SK-N-SH (cell line): ENCODE data around the gene MAP4. TPM values are rescaled to one million over a fixed set of nuclear protein-coding genes. Genes with fewer than 3 reads are reported as not detected.

Experiments
- CTCF ChIA-PET: fragments of 300-600, 350-600 bp; formaldehyde crosslinking; extraction: SDS; loops from one replicate; lab custom pipeline; 2021; lab: Yijun Ruan, JAX
- POLR2A ChIA-PET: fragments of 350-600 bp; sonication (Branson Sonifier 250); formaldehyde crosslinking; extraction: SDS; loops from one replicate; lab custom pipeline; 2020; ENCODE audit warnings: antibody characterized with exemption, inconsistent platforms; lab: Yijun Ruan, JAX
- DNase-seq: peaks from one replicate; pipeline ENCODE4 v3.0.0; 2012
- H2AFZ ChIP-seq: fragments of 200-600 bp; sonication (generic); 2 replicates; pipeline ENCODE4 v1.8.1; 2016; ENCODE audit warnings: antibody characterized with exemption, mild to moderate bottlenecking, low read depth
- H3F3A ChIP-seq: fragments of 200-600 bp; sonication (generic); replicated peaks from 2 replicates; pipeline ENCODE3; 2016; ENCODE audit warnings: antibody characterized with exemption, mild to moderate bottlenecking; ENCODE audit not compliant: insufficient read depth
- H3K27ac ChIP-seq, 2 experiments: fragments of 200-500 bp in 1 of 2; fragments of 200-600 bp in 1 of 2; sonication (Bioruptor generic) in 1 of 2; sonication (generic), shearing (Covaris generic) in 1 of 2; 2 replicates each; pipeline versions ENCODE4 v1.5.1 to v1.6.1; 2014 to 2016; ENCODE audit warnings: low read depth in 2 of 2, inconsistent platforms in 1 of 2, low read length in 1 of 2, mild to moderate bottlenecking in 1 of 2, mixed read lengths in 1 of 2
- H3K27me3 ChIP-seq: fragments of 200-600 bp; sonication (generic), shearing (Covaris generic); 2 replicates; pipeline ENCODE4 v1.6.1; 2016; ENCODE audit warnings: mixed run types; ENCODE audit not compliant: insufficient read depth
- H3K36me3 ChIP-seq, 2 experiments: fragments of 200-500 bp in 1 of 2; fragments of 200-600 bp in 1 of 2; sonication (Bioruptor generic) in 1 of 2; sonication (generic) in 1 of 2; replicated peaks in 1 of 2; 2 replicates each; pipeline versions ENCODE3 to v1.5.1; 2014 to 2016; ENCODE audit warnings: low read length in 1 of 2, mild to moderate bottlenecking in 1 of 2; ENCODE audit not compliant: insufficient read depth in 2 of 2, control insufficient read depth in 1 of 2
- H3K4me1 ChIP-seq, 2 experiments: fragments of 200-500 bp in 1 of 2; fragments of 200-600 bp in 1 of 2; sonication (Bioruptor generic) in 1 of 2; sonication (generic), shearing (Covaris generic) in 1 of 2; 2 replicates each; pipeline versions ENCODE4 v1.5.1 to v1.6.1; 2014 to 2016; ENCODE audit warnings: low read depth in 1 of 2, low read length in 1 of 2, mixed run types in 1 of 2; ENCODE audit not compliant: insufficient read depth in 2 of 2, control insufficient read depth in 1 of 2
- H3K4me2 ChIP-seq: fragments of 200-600 bp; sonication (generic), shearing (Covaris generic); 2 replicates; pipeline ENCODE4 v1.6.1; 2017; ENCODE audit warnings: mixed run types
- H3K4me3 ChIP-seq, 2 experiments: fragments of 200-500 bp in 1 of 2; fragments of 200-600 bp in 1 of 2; sonication (Bioruptor generic) in 1 of 2; sonication (generic), shearing (Covaris generic) in 1 of 2; 2 replicates each; pipeline versions ENCODE4 v1.5.1 to v1.8.1; 2014 to 2016; ENCODE audit warnings: low read depth in 2 of 2, inconsistent platforms in 1 of 2, low read length in 1 of 2, mild to moderate bottlenecking in 1 of 2, mixed read lengths in 1 of 2, moderate library complexity in 1 of 2
- H3K79me2 ChIP-seq: fragments of 200-600 bp; sonication (generic); 2 replicates; pipeline ENCODE4 v1.8.1; 2017; ENCODE audit warnings: mild to moderate bottlenecking; ENCODE audit not compliant: insufficient read depth
- H3K9ac ChIP-seq: fragments of 200-600 bp; sonication (generic); 2 replicates; pipeline ENCODE4 v1.6.1; 2017; ENCODE audit warnings: mixed run types
- H3K9me2 ChIP-seq: fragments of 200-600 bp; sonication (generic); 2 replicates; pipeline ENCODE4 v1.6.1; 2017; ENCODE audit warnings: mixed run types
- H3K9me3 ChIP-seq: fragments of 200-600 bp; sonication (generic); 2 replicates; pipeline ENCODE4 v1.6.1; 2017; ENCODE audit warnings: mixed run types, mild to moderate bottlenecking, moderate library complexity
- H4K20me1 ChIP-seq: fragments of 200-600 bp; sonication (generic); 2 replicates; pipeline ENCODE4 v1.6.1; 2017; ENCODE audit warnings: mild to moderate bottlenecking, mixed run types; ENCODE audit not compliant: insufficient read depth
- EP300 ChIP-seq, 2 experiments: IDR thresholded peaks; 2 replicates each; pipeline versions ENCODE4 v1.4.0 to v1.6.1; 2012; ENCODE audit warnings: borderline replicate concordance in 1 of 2, low read depth in 1 of 2, low read length in 1 of 2
- EZH2phosphoT487 ChIP-seq: fragments of 200-600 bp; sonication (generic); IDR thresholded peaks from 2 replicates; pipeline ENCODE4 v1.6.1; 2017; ENCODE audit warnings: low read depth, mixed run types, mild to moderate bottlenecking, antibody characterized with exemption, moderate library complexity, borderline replicate concordance
- FOSL2 ChIP-seq: IDR thresholded peaks from 2 replicates; pipeline ENCODE4 v1.4.0; 2012; ENCODE audit warnings: low read depth, mild to moderate bottlenecking, moderate library complexity, borderline replicate concordance
- FOXM1 ChIP-seq: IDR thresholded peaks from 2 replicates; pipeline ENCODE4 v1.4.0; 2012; ENCODE audit warnings: low read depth, mild to moderate bottlenecking
- GABPA ChIP-seq: IDR thresholded peaks from 2 replicates; pipeline ENCODE4 v1.4.0; 2012; ENCODE audit warnings: low read depth, mild to moderate bottlenecking
- MXI1 ChIP-seq: IDR thresholded peaks from 2 replicates; pipeline ENCODE4 v1.6.1; 2012; ENCODE audit warnings: mild to moderate bottlenecking, low read depth, low read length, improper control_type of control experiment
- NFIC ChIP-seq: IDR thresholded peaks from 2 replicates; pipeline ENCODE4 v1.4.0; 2012; ENCODE audit warnings: borderline replicate concordance
- PBX3 ChIP-seq: IDR thresholded peaks from 2 replicates; pipeline ENCODE4; 2012
- POLR2AphosphoS5 ChIP-seq: IDR thresholded peaks from 2 replicates; pipeline ENCODE4 v1.6.1; 2012; ENCODE audit warnings: low read depth, low read length
- RFX5 ChIP-seq: IDR thresholded peaks from 2 replicates; pipeline ENCODE4 v1.6.1; 2012; ENCODE audit warnings: mild to moderate bottlenecking, improper control_type of control experiment, low read length
- SMC3 ChIP-seq: IDR thresholded peaks from 2 replicates; pipeline ENCODE4 v1.6.1; 2012; ENCODE audit warnings: low read depth, low read length, improper control_type of control experiment
- TAF1 ChIP-seq: IDR thresholded peaks from 2 replicates; pipeline ENCODE4 v1.6.1; 2012; ENCODE audit warnings: low read depth, mild to moderate bottlenecking, low read length, moderate library complexity, borderline replicate concordance
- YY1 ChIP-seq: IDR thresholded peaks from 2 replicates; pipeline ENCODE4 v1.4.0; 2012; ENCODE audit warnings: low read depth, mild to moderate bottlenecking
- WGBS: methylation state at CpG from one replicate; pipeline ENCODE4 v1.1.6; 2017; ENCODE audit warnings: low lambda C conversion rate; 5-methylcytosine and 5-hydroxymethylcytosine counted together
- polyA plus RNA-seq, 3 experiments: library from polyadenylated mRNA; depleted of rRNA; stranded (reverse); fragments of >200 nt; gene quantifications; 2 replicates each; pipeline ENCODE4 v1.2.3, GENCODE V29; 2012
- TF ChIP-seq, protein P1 (sequence below): fragments of 150-350 bp; IDR thresholded peaks from 2 replicates; pipeline ENCODE4 v1.6.1; 2017; ENCODE audit warnings: antibody characterized with exemption, low read length, low read depth, borderline replicate concordance
- TF ChIP-seq, protein P2 (sequence below): fragments of 150-350 bp; IDR thresholded peaks from 2 replicates; pipeline ENCODE4 v1.6.1; 2016; ENCODE audit warnings: mild to moderate bottlenecking, low read depth, low read length

MAP4 gene
- polyA plus RNA-seq, 1 of the 3 experiments (the other 2 are of a cell fraction): 121 TPM

- TF ChIP-seq GABPA: no peak
- TF ChIP-seq EZH2phosphoT487: no peak
Observed at GRCh38 chr3:47877719-47878118, 138.5 kb downstream of the MAP4 start (continued).

- Histone ChIP-seq H3K4me1 (0 out of 4 replicates have a peak, but pooled peaks cover 0 to 15% of the 10 kb centered on the region in 2 experiments), H3K79me2 (peaks cover 48% of the 10 kb centered on the region; the same call in 1 of the 2 replicates), H3K9ac (no peak overlapping the region), H3K36me3 (peaks cover 18 to 49% of the 10 kb centered on the region in 2 experiments), H3K27me3 (no peaks in the 10 kb centered on the region), H2AFZ (no peak overlapping the region), H4K20me1 (0 out of 2 replicates have a peak, but pooled peaks cover 9% of the 10 kb centered on the region), H3K27ac (peak overlapping the region in 1 of 2 experiments; percentile 22; a peak in 1 of 4 replicates), H3K9me3 (no peaks in the 10 kb centered on the region), H3K9me2 (no peaks in the 10 kb centered on the region), H3F3A (peaks cover 8% of the 10 kb centered on the region), H3K4me3 (no peak overlapping the region), H3K4me2 (no peak overlapping the region)
- ChIA-PET CTCF (interaction anchor here (1.1 kb wide), 1 partner anchor 28 kb away, joined by 3 read pairs; no protein-coding TSS in a partner anchor), POLR2A (no interaction called here)
- 86% methylated on average over 3 of the region's 3 CpGs for WGBS
- TF ChIP-seq POLR2AphosphoS5: no peak
- no peak for TF ChIP-seq YY1
- no peak for TF ChIP-seq NFIC
- TF ChIP-seq PBX3: no peak
- no peak for TF ChIP-seq FOXM1
- TF ChIP-seq TAF1: no peak
- no peak for TF ChIP-seq SMC3
- TF ChIP-seq FOSL2: no peak
- TF ChIP-seq, protein P1, sequence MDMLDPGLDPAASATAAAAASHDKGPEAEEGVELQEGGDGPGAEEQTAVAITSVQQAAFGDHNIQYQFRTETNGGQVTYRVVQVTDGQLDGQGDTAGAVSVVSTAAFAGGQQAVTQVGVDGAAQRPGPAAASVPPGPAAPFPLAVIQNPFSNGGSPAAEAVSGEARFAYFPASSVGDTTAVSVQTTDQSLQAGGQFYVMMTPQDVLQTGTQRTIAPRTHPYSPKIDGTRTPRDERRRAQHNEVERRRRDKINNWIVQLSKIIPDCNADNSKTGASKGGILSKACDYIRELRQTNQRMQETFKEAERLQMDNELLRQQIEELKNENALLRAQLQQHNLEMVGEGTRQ: no peak
- TF ChIP-seq, protein P2, sequence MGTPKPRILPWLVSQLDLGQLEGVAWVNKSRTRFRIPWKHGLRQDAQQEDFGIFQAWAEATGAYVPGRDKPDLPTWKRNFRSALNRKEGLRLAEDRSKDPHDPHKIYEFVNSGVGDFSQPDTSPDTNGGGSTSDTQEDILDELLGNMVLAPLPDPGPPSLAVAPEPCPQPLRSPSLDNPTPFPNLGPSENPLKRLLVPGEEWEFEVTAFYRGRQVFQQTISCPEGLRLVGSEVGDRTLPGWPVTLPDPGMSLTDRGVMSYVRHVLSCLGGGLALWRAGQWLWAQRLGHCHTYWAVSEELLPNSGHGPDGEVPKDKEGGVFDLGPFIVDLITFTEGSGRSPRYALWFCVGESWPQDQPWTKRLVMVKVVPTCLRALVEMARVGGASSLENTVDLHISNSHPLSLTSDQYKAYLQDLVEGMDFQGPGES: no peak
- no peak for TF ChIP-seq EP300 (IDR thresholded peaks at IDR 0.05; ENCODE audit: borderline replicate concordance in 1 of 2, low read depth in 1 of 2, low read length in 1 of 2)
- TF ChIP-seq RFX5: no peak
- no peak for TF ChIP-seq MXI1
- DNase-seq: no peak
Observed at GRCh38 chr3:47877290-47877689, 138.9 kb downstream of the MAP4 start.
